Heart left ventricle (tissue), 16 donors: ENCODE data around the gene ANKRD13B. TPM values are rescaled to one million over a fixed set of nuclear protein-coding genes. Genes with fewer than 3 reads are reported as not detected.
A peak's percentile ranks its signal among the peaks of the same experiment; 100 is the strongest.

ENCODE experiments used
- ATAC-seq, 4 donors: fragments of 200-7000 bp; cut with Tn5 transposase; one replicate each; pipeline ENCODE4 v1.9.1; 2020 to 2022; ENCODE audit warnings: moderate library complexity in 4 of 4, mild to moderate bottlenecking in 3 of 4, moderate number of reproducible peaks in 1 of 4
- DNase-seq, 5 donors: peaks; one replicate each; pipeline ENCODE4 v3.0.0-alpha.2; 2020
- H3K27ac ChIP-seq, 12 donors: fragments of 200-600 bp; sonication (generic) in 4 of 12; one replicate each; pipeline versions ENCODE4 v1.5.0 to v1.8.0; 2016 to 2022; ENCODE audit warnings: mild to moderate bottlenecking in 2 of 12
- H3K27me3 ChIP-seq, 9 donors: fragments of 200-600 bp; sonication (generic) in 2 of 9; one replicate each; pipeline versions ENCODE4 v1.5.1 to v1.8.0; 2016 to 2022; ENCODE audit warnings: mild to moderate bottlenecking in 3 of 9
- H3K36me3 ChIP-seq, 9 donors: fragments of 200-600 bp; sonication (generic) in 2 of 9; one replicate each; pipeline versions ENCODE4 v1.5.0 to v1.8.0; 2018 to 2022; ENCODE audit warnings: mild to moderate bottlenecking in 2 of 9
- H3K4me1 ChIP-seq, 12 donors: fragments of 200-600 bp; sonication (generic) in 4 of 12; one replicate each; pipeline versions ENCODE4 v1.5.0 to v1.8.0; 2016 to 2022; ENCODE audit warnings: mild to moderate bottlenecking in 3 of 12
- H3K4me3 ChIP-seq, 12 donors: fragments of 200-600 bp; sonication (generic) in 4 of 12; one replicate each; pipeline versions ENCODE4 v1.5.0 to v1.8.0; 2017 to 2022; ENCODE audit warnings: mild to moderate bottlenecking in 9 of 12, moderate library complexity in 4 of 12
- H3K9me3 ChIP-seq, 12 donors: fragments of 200-600 bp; sonication (generic) in 4 of 12; one replicate each; pipeline versions ENCODE4 v1.5.0 to v1.8.0; 2016 to 2022; ENCODE audit warnings: mild to moderate bottlenecking in 1 of 12
- CTCF ChIP-seq, 12 donors: fragments of 200-600 bp; sonication (generic) in 4 of 12; IDR thresholded peaks; one replicate each; pipeline versions ENCODE4 v1.5.0 to v1.8.0; 2018 to 2022; ENCODE audit warnings: antibody characterized with exemption in 12 of 12, mild to moderate bottlenecking in 5 of 12
- POLR2A ChIP-seq, 2 donors: fragments of 450-650 bp; IDR thresholded peaks; one replicate each; pipeline ENCODE4 v1.6.1; 2017; ENCODE audit warnings: antibody characterized with exemption in 2 of 2, mild to moderate bottlenecking in 2 of 2, moderate library complexity in 2 of 2
- WGBS, 4 donors: extraction: QIAGEN DNeasy Blood & Tissue Kit in 2 of 4; methylation state at CpG; one replicate each; pipeline versions ENCODE4 v1.1.5 to v1.1.7; 2013 to 2018; 5-methylcytosine and 5-hydroxymethylcytosine counted together
- intact Hi-C, 10 donors: fragments of 100-400 bp; cut with DNase I; formaldehyde crosslinking; loops; one replicate each; pipeline versions ENCODE4 v1.11.1 to v1.14.2; 2022
- polyA plus RNA-seq, 2 donors: library from polyadenylated mRNA; stranded (reverse); fragments of 200-250 nt; gene quantifications; one replicate each; pipeline ENCODE4 v1.2.3, GENCODE V29; 2013
- total RNA-seq, 9 donors: library from RNA; depleted of rRNA in 2 of 9; stranded (reverse); fragments of >200 nt in 2 of 9; fragmentation: NEBNext Ultra II Directional in 3 of 9; extraction: Animal tissue kit (Norgen Biotek cat#: 25700) in 3 of 9; gene quantifications; one replicate each; pipeline versions ENCODE4 v1.1.0 to v1.2.4, GENCODE V29; 2016 to 2023
- donor health status: ischemic (EF 13 %, LVEDD 7.1; RV severe dilation, severe dysfunction).
- donor health status: healthy with polysubstance abuse.
- donor health status: DM: no; HTN: yes; CAD: no.
- donor health status: DM: no; HTN: no; CAD: no.
- donor health status: ischemic (EF 25% LVEDD 6.9; RV normal size, moderate dysfunction).
- donor health status: ischemic (EF 25% LVEDD 5.7; RV mildly dilated, moderate dysfunction).
- donor health status: healthy.
- donor health status: DM: yes; HTN: yes; CAD: no.
- donor health status: ischemic (EF 35%, LVEDD 5.7; RV mildly dilated, moderate dysfunction).
- donor health status: nonischemic (EF 11% LVEDD 7.7; RV severe dilation, severe dysfunction).
- donor health status: DM: yes; HTN: yes; CAD: no.
- donor health status: PGD.
- donor health status: ischemic (EF 29% LVEDD 5.4; RV normal size, mild dysfunction).
- donor health status: nonischemic (EF 23%, LVEDD 6.1; RV moderate dilation, normal function).

ANKRD13B gene
- total and polyA plus RNA-seq, 11 donors: 4.1 to 12.7 (median 6.1) TPM

- WGBS, 4 donors: 56 to 68% (median 65%) methylated on average over 9 of the region's 9 CpGs
- Histone ChIP-seq H3K36me3 (no peaks in the 10 kb centered on the region), H3K4me1 (peaks cover 0 to 57% (median 32%) of the 10 kb centered on the region in 12 donors), H3K27ac (peak overlapping the region in 6 of 12 donors; percentile 5 to 42 (median 19)), H3K4me3 (no peak overlapping the region), H3K27me3 (no peaks in the 10 kb centered on the region), H3K9me3 (no peaks in the 10 kb centered on the region)
- intact Hi-C loops: no loop called here
- TF ChIP-seq POLR2A (IDR thresholded peaks at IDR 0.05): no peak
- no peak for TF ChIP-seq CTCF (IDR thresholded peaks at IDR 0.05)
- ATAC-seq (peak in 3 of 4 donors; percentile 25 to 68 (median 36)), DNase-seq (peak; percentile 42 to 60 (median 57))
Observed at GRCh38 chr17:29596811-29597210, 3.9 kb downstream of the ANKRD13B start.

DNA sequence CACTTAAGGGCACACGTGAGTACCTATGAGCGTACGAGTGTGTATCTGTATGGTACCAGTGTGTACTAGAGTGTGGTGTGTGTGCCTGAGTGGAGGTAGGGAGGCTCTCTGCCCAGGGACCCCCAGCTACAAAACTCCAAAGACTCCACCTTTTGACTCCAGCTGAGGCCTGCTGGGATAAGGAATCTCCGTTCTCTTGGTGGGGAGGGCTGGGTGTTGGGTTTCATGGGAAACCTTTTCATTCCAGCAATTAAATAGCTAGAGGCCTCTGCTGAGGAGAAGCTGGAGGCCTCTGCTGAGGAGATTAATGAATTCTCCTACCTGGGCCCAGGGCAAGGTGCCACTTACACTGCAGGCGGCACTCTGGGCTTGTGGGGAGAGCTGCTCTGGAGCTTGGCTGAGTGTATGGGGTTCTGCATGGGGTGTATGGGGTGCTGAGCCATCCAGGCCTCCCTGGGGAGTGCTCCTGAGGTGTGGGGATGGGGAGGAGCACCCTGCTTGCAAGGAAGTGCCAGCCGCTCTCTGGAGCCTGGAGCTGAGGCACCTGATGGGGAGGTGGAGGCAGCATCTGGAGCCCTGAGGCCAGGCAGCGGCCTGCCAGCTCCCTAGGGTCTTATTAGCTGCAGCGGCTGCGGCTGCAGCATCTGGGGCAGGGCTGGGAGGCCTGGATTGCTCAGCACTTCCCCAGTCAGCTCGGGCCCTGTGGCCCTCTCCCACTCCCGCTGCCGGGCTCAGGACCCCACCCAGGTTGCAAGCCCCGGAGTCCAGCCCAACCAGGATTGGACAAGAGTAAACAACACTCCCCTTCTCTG, 4.6 kb downstream of the ANKRD13B start:
- DNase-seq: peak in 2 of 5 donors; percentile 25 to 29
- Histone ChIP-seq H3K9me3 (no peaks in the 10 kb centered on the region), H3K27me3 (no peaks in the 10 kb centered on the region), H3K4me3 (no peak overlapping the region), H3K36me3 (no peaks in the 10 kb centered on the region), H3K4me1 (peaks cover 0 to 50% (median 24%) of the 10 kb centered on the region in 12 donors), H3K27ac (peak overlapping the region in 2 of 12 donors; percentile 5 to 35)
- no peak for ATAC-seq
- WGBS, 4 donors: 60 to 71% (median 66%) methylated on average over 7 to 13 of the region's 13 CpGs
- TF ChIP-seq CTCF (IDR thresholded peaks at IDR 0.05) (no peak), POLR2A (IDR thresholded peaks at IDR 0.05) (no peak)
- intact Hi-C loops: no loop called here

- DNase-seq (no peak), ATAC-seq (no peak)
- TF ChIP-seq CTCF (IDR thresholded peaks at IDR 0.05): no peak
- Histone ChIP-seq H3K4me3 (no peak overlapping the region), H3K27me3 (no peaks in the 10 kb centered on the region), H3K9me3 (no peaks in the 10 kb centered on the region), H3K27ac (no peak overlapping the region), H3K36me3 (no peaks in the 10 kb centered on the region), H3K4me1 (peaks cover 0 to 9% (median 0%) of the 10 kb centered on the region in 12 donors)
- 85 to 91% (median 89%) methylated on average over 6 of the region's 6 CpGs for WGBS, 4 donors
- intact Hi-C loops: no loop called here
Observed at GRCh38 chr17:29603109-29603674, 10.3 kb downstream of the ANKRD13B start.

DNA sequence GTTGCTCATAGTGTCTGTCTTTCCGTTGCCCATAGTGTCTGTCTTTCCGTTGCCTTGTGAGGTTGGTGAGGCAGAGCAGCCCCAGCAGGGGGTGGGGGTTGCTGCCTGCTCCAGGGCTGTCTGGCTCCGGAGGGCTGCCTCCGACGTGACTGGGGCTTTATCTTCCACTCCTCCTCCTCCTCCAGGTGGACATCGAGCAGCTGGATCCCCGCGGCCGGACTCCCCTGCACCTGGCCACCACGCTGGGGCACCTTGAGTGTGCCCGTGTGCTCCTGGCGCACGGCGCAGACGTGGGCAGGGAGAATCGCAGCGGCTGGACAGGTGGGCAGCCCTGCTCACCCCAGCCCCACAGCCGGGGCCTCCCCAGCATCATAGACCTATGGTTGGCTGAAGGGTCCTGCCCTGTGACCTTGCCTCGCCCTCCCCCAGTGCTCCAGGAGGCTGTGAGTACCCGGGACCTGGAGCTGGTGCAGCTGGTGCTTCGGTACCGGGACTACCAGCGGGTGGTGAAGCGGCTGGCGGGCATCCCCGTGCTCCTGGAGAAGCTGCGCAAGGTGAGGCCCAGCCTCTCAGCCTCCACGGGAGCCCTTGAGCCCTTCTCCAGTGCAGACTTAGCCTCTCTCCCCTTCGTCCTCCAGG, 14.7 kb downstream of the ANKRD13B start:
- no peak overlapping the region for H3K4me3 ChIP-seq
- peak in 1 of 5 donors; percentile 23 for DNase-seq
- H3K27me3 ChIP-seq: no peaks in the 10 kb centered on the region
- intact Hi-C loops: no loop called here
- no peaks in the 10 kb centered on the region for H3K9me3 ChIP-seq
- 78 to 89% (median 85%) methylated on average over 6 to 29 of the region's 29 CpGs for WGBS, 4 donors
- no peak for TF ChIP-seq CTCF (IDR thresholded peaks at IDR 0.05)
- TF ChIP-seq POLR2A (IDR thresholded peaks at IDR 0.05): no peak
- H3K4me1 ChIP-seq: peaks cover 0 to 10% (median under 1%) of the 10 kb centered on the region in 12 donors
- H3K27ac ChIP-seq: no peak overlapping the region
- peaks cover 0 to 6% (median 0%) of the 10 kb centered on the region in 9 donors for H3K36me3 ChIP-seq
- no peak for ATAC-seq
